PC-9 (cell line): Measurements from ENCODE around the gene TRAPPC3. TPM values are rescaled to one million over a fixed set of nuclear protein-coding genes. Genes with fewer than 3 reads are reported as not detected.

Experiments used
- BruUV-seq: library from RNA; stranded (reverse); fragments of 400-500 nt; replicated peaks from 2 replicates; lab custom pipeline; 2021; lab: Mats Ljungman, UMichigan
- CTCF ChIA-PET: fragments of 300-600 bp; sonication (Branson Sonifier 250); formaldehyde crosslinking; loops from one replicate; lab custom pipeline; 2022; ENCODE audit warnings: antibody characterized with exemption; lab: Charles Lee
- POLR2A ChIA-PET: fragments of 300-600 bp; sonication (Branson Sonifier 250); formaldehyde crosslinking; loops from one replicate; lab custom pipeline; 2022; ENCODE audit warnings: antibody characterized with exemption; ENCODE audit not compliant: unreplicated experiment; lab: Charles Lee
- DNase-seq, 2 experiments: peaks; one replicate each; pipeline versions ENCODE4 v3.0.0 to v3.0.0-alpha.2; 2015 to 2022; ENCODE audit warnings: mixed read lengths in 1 of 2
- H2AFZ ChIP-seq: fragments of 200-600 bp; sonication (generic); 2 replicates; pipeline ENCODE4 v1.8.1; 2017; ENCODE audit warnings: antibody characterized with exemption
- H3F3A ChIP-seq: fragments of 200-600 bp; sonication (generic); 2 replicates; pipeline ENCODE4 v1.8.1; 2017; ENCODE audit warnings: antibody characterized with exemption, mild to moderate bottlenecking, low read depth; ENCODE audit not compliant: insufficient read depth
- H3K27ac ChIP-seq: fragments of 200-600 bp; sonication (generic); 2 replicates; pipeline ENCODE4 v1.6.1; 2016; ENCODE audit warnings: mixed run types
- H3K27me3 ChIP-seq: fragments of 200-600 bp; sonication (generic); 2 replicates; pipeline ENCODE4 v1.6.1; 2016; ENCODE audit warnings: low read depth, mixed run types; ENCODE audit not compliant: insufficient read depth
- H3K36me3 ChIP-seq: fragments of 200-600 bp; sonication (generic); 2 replicates; pipeline ENCODE4 v1.6.1; 2016; ENCODE audit warnings: low read depth, mixed run types
- H3K4me1 ChIP-seq: fragments of 200-600 bp; sonication (generic); replicated peaks from 2 replicates; pipeline ENCODE4 v1.6.1; 2016; ENCODE audit warnings: mixed run types; ENCODE audit not compliant: insufficient read depth
- H3K4me2 ChIP-seq: fragments of 200-600 bp; sonication (generic); 2 replicates; pipeline ENCODE4 v1.6.1; 2017; ENCODE audit warnings: mixed run types
- H3K4me3 ChIP-seq: fragments of 200-600 bp; sonication (generic); 2 replicates; pipeline ENCODE4 v1.6.1; 2016; ENCODE audit warnings: mixed run types
- H3K79me2 ChIP-seq: fragments of 200-600 bp; sonication (generic); 2 replicates; pipeline ENCODE4 v1.6.1; 2017; ENCODE audit warnings: low read depth, mixed run types
- H3K9me2 ChIP-seq: fragments of 200-600 bp; sonication (generic); 2 replicates; pipeline ENCODE4 v1.8.1; 2017; ENCODE audit warnings: mild to moderate bottlenecking; ENCODE audit not compliant: insufficient read depth
- H3K9me3 ChIP-seq: fragments of 200-600 bp; sonication (generic); 2 replicates; pipeline ENCODE4 v1.8.1; 2016; ENCODE audit warnings: low read depth; ENCODE audit not compliant: insufficient read depth
- H4K20me1 ChIP-seq: fragments of 200-600 bp; sonication (generic); 2 replicates; pipeline ENCODE4 v1.8.1; 2017; ENCODE audit not compliant: insufficient read depth
- CTCF ChIP-seq: fragments of 200-600 bp; sonication (generic); conservative IDR thresholded peaks from 2 replicates; pipeline ENCODE4 v1.6.1; 2017; ENCODE audit warnings: mixed run types, antibody characterized with exemption, mild to moderate bottlenecking, moderate library complexity
- EZH2 ChIP-seq: fragments of 200-600 bp; sonication (generic); IDR thresholded peaks from 2 replicates; pipeline ENCODE4 v1.8.0; 2017; ENCODE audit warnings: antibody characterized with exemption, low read depth
- intact Hi-C: fragments of 100-400 bp; cut with micrococcal nuclease; formaldehyde crosslinking; loops from one replicate; pipeline ENCODE4 v1.10.0; 2022; ENCODE audit not compliant: unreplicated experiment
- total RNA-seq: library from RNA; stranded (reverse); gene quantifications from 2 replicates; pipeline ENCODE4 v1.2.3, GENCODE V29; 2021

Gene TRAPPC3
- total RNA-seq, 1 experiment from 2014 or later, result 116 TPM

- Histone ChIP-seq H3K4me2 (no peak overlapping the region), H3K79me2 (no peaks in the 10 kb centered on the region), H3K36me3 (peaks cover 18% of the 10 kb centered on the region), H3K9me3 (no peaks in the 10 kb centered on the region), H2AFZ (no peak overlapping the region), H3K27ac (no peak overlapping the region), H3K27me3 (no peaks in the 10 kb centered on the region), H3F3A (peaks cover 21% of the 10 kb centered on the region; the same call in 1 of the 2 replicates), H3K9me2 (no peaks in the 10 kb centered on the region), H3K4me1 (peaks cover 4% of the 10 kb centered on the region; the same call in 1 of the 2 replicates), H4K20me1 (peaks cover 7% of the 10 kb centered on the region), H3K4me3 (no peak overlapping the region)
- ChIA-PET CTCF (interaction anchor here (0.6 to 1.0 kb wide), 3 partner anchors 36 to 279 kb away, joined by 3 to 17 read pairs (median 4); no protein-coding TSS in a partner anchor), POLR2A (interaction anchor here (0.6 kb wide), 1 partner anchor 240 kb away, joined by 4 read pairs; no protein-coding TSS in a partner anchor)
- intact Hi-C loops, result loop anchor here (2.0 kb wide), 1 partner anchor 245 kb away; no protein-coding TSS in a partner anchor
- no peak for DNase-seq
- no peak for TF ChIP-seq CTCF
- no peak for TF ChIP-seq EZH2
- BruUV-seq, result no TSS peak
These were observed 51.3 kb downstream of the TRAPPC3 start for GRCh38 chr1:36097693-36098585.

GRCh38 chr1:36096500-36097432 is 52.5 kb downstream of the TRAPPC3 start:
- no TSS peak for BruUV-seq
- intact Hi-C loops, result no loop called here
- H3K4me2 ChIP-seq, result no peak overlapping the region
- peak in 1 of 2 experiments; percentile 19 for DNase-seq
- ChIA-PET POLR2A (interaction anchor here (0.6 kb wide), 1 partner anchor 239 kb away, joined by 4 read pairs; no protein-coding TSS in a partner anchor), CTCF (interaction anchor here (0.6 to 1.0 kb wide), 3 partner anchors 37 to 246 kb away, joined by 3 to 9 read pairs (median 4); no protein-coding TSS in a partner anchor)
- no peaks in the 10 kb centered on the region; the same call in 1 of the 2 replicates for H3K79me2 ChIP-seq
- no peak overlapping the region for H2AFZ ChIP-seq
- no peak overlapping the region for H3K27ac ChIP-seq
- H3K4me1 ChIP-seq, result peaks cover 4% of the 10 kb centered on the region; the same call in 1 of the 2 replicates
- H4K20me1 ChIP-seq, result peaks cover 7% of the 10 kb centered on the region
- TF ChIP-seq EZH2 (no peak), CTCF (no peak; the same call in 1 of the 2 replicates)
- no peaks in the 10 kb centered on the region for H3K9me2 ChIP-seq
- H3K27me3 ChIP-seq, result no peaks in the 10 kb centered on the region
- no peak overlapping the region for H3K4me3 ChIP-seq
- peaks cover 26% of the 10 kb centered on the region for H3K36me3 ChIP-seq
- H3F3A ChIP-seq, result peaks cover 25% of the 10 kb centered on the region; the same call in 1 of the 2 replicates
- H3K9me3 ChIP-seq, result no peaks in the 10 kb centered on the region
